GM21367 (cell line): ENCODE measurements around the gene TH.

Experiments used
- ATAC-seq: cut with Tn5 transposase; IDR thresholded peaks from one replicate; pipeline ENCODE4 v1.9.1; 2021; ENCODE audit not compliant: unreplicated experiment

TH gene

DNA sequence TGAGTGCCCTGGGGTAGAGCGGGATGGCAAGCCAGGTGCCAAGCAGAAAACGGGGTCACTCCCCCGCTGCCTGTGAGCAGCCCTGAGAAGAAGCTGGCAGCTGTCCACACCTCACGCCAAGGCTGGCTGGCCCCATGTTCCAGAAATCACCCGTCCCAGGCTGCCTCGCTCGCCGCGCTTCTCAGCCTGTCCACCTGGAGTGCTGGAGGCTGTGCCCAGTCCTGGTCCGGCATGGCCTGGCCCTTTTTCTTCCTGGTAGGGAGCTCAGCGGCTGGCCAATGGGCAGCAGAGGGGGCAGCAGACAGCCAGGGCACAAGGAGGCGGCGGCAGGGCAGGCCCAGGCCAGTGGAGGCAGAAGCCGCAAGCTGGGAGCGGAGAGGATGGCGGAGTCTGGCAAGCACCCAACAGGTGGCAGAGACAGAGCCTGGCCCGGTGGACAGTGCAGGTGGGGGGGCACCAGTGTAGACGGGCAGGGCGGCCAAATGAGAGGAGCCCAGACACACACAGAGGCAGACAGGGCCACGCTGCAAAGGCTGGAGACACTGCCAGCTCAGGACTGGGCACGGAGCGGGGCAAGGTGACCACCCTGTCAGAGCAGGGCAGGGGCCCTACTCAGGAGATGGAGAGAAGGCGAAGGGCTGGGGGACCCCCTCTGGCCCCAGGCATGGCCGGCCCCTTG is 37.2 kb upstream of the TH start:
- ATAC-seq, result no peak

DNA sequence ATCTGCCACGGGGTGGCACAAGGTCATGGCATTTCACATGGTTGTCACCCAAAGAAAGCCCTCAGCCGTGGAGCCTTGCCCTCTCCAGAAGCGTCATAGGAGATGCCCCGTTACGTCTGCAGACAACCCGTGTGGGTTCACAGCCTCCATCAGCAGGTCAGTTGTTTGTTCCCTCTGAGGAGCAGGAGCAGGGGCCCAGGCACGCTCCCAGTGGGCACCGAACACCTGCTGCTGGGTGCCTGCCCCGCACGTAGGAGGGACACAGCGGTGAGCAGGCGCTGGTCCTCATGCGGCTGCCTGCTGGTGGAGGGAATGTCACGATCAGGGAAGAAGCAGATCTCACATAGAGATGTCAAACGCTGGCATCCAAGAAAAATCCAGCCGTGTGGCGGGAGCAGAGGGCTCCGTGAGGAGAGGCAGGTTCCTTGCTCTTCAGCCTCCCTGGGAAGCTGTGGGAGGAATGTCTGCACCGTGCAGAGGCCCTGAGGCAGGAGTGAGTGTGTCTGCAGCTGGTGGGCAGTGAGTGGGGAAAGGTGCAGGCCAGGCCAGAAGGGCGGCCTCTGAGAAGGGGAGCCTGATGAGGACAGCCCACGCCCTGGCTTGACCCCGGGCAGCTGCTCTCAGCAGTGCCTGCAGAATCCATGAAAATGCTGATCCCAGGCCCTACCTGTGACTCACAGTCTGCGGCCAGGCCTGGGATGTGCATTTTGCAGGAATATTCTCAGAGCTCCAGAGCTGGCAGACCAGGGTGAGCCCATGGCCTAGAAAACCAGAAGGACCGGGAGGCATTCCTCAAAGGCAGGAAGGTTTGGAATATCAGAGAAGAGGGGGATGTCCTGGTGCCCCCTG is 36.4 kb upstream of the TH start:
- ATAC-seq, result no peak

DNA sequence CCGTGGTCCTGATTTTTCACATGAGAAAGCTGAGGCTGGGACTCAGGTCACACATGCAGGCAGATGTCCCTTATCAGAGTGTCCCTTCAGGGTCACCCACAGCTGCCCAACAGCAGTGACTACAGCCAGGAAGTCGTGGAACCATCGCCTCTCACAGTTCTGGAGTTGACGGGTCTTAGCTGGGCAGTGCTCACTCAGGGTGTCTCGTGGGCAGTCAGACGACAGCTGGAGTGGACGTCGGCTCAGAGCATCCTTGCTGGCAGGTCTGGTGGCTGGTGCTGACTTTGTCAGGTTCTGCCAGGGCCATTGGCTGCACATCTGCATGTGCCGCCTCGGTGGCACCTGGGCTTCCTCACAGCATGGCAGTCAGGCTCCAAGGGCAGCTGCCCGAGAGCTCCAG is 35.6 kb upstream of the TH start:
- no peak for ATAC-seq

DNA sequence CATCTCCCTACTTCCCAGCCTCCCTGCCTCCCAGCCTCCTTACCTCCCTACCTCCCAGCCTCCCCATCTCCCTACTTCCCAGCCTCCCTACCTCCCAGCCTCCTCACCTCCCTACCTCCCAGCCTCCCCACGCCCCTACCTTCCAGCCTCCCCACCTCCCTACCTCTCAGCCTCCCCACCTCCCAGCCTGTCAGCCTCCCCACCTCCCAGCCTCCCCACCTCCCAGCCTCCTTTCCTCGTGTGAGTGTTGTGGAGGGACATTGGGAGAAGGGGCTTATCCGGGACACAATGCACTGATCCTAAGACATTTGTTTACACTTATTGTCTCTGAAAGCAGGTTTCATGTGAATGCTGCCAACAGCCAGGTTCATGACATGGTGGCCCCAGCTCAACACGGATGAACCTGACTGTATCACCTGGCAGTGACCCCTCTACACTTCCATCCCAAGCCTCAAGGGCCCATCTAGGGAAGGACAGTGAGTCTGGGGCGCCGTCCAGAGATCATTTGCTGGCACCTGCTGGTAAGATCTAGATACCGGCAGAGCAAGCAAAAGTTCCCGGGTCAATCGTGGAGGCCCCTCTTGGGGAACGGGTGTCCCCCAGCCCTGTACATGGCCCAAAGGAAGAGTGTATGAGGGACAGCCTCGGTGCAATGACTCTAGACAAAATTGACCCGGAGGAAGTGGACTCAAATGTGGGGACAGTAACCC is 34.5 kb upstream of the TH start:
- no peak for ATAC-seq

DNA sequence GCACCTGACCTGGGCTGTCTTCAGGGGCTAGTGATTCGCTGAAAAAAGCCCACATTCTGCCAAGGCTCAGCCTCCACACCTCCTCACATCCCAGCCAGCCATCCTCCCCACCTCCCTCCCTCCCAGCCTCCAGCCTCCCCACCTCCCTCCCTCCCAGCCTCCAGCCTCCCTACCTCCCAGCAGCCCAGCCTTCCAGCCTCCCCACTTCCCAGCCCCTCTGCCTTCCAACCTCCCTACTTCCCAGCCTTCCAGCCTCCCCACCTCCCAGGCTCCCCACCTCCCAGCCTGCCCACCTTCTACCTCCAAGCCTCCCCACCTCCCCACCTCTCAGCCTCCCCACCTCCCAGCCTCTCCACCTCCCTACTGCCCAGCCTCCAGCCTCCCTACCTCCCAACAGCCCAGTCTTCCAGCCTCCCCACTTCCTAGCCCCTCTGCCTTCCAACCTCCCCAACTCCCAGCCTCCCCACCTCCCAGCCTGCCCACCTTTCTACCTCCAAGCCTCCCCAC is 33.7 kb upstream of the TH start:
- ATAC-seq, result no peak

DNA sequence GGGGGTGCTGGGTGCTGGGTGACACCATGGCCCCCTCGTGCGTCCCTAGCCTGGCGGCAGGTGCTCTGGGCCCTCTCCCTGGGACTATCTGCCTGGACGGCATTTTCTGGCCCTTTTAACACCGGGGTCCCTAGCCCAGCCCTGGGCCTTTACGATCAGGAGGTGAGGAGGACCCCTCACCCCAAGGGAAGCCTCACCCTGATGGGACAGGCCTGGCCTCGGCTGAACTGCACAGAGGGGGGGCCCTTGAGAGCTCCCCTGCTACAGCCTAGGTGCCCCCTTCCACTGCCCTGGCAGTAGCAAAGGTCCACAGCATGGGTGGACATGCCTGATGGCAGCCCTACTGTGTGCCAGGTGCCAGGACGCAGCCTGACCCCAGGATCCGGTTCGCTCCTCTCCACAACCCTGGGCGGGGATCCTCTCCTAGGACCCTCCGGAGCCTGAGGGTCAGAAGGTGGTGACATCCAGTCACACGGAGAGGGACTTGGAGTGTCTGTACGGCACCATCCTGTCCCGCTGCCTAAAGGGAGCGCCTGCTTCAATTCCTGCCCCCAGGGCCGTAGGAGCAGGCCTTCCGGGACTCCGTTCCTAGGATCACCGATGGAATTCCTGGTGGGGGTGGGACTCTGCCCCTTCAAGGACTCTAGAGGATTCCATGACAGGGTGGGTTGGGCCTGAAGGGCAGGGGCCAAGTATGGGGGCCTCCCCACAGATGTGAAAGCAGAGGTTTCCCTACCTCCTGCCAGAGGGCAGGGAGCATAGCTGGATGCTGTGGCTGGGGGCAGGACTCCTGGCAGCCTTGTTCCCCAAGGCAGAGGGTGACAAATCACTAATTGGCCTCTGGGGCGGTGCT is 33.0 kb upstream of the TH start:
- no peak for ATAC-seq

DNA sequence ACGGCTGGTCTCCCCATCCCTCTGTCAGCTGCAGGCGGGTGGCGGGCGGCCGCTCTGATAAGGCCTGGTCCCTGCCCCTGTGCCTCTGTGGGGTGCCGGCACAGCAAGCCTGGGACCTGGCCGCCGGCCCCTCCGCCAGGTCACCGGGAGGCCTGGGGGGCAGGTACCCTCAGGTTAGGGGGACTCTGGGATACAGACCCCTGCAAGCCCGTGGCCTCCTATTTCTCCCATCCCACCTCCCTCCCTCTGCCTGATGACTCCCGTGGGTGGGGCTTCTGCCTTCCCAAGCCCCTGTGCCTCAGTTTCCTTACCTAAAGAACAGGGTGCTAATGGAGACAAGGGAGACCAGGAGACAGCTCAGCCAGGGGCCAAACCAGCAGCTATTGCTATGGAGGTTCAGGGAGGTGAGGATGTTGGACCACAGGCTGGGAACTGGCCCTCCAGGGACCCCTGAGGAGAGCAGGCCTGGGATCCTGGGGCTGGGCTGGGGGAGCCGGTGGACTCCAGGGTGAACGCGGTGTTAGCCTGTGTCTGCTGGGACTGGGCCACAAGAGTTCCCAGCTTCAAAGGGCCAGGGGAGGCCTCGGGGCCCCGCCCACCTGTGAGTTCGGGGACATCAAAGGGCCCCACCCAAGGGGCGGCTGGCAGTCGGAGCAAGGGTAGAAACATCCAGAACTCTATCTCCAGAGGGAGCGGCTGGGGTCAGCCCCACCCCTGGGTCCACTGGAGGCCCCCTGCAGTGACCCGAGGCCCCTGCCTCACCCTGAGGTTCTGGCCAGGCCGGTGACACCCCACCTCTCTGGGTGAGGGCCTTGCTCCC is 32.0 kb upstream of the TH start:
- ATAC-seq, result no peak

DNA sequence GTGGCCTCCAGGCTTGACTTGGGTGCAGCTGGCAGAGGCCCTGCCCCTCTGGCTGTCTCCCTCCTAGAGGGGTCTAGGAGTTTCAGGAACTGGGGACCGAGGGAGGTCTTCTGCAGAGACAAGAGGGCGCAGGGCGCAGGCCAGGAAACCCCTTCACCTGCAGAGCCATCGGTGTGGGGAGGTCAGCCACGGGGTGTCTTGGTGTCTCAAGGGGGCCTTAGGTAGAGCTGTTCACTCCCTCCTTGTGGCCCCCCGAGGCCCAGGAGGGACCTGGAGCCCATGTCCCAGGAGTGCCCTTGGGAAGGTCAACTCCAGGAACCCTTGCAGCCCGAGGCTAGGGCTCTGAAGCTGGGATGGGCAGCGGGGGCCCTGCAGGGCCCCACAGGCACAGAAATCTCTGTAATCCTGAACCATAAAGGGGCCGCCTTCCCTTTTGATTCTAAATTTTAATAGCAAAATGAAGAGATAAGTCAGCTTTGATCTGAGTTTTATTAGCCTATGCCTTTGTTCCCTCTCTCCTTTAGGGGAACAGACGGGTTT is 31.4 kb upstream of the TH start:
- ATAC-seq, result no peak

DNA sequence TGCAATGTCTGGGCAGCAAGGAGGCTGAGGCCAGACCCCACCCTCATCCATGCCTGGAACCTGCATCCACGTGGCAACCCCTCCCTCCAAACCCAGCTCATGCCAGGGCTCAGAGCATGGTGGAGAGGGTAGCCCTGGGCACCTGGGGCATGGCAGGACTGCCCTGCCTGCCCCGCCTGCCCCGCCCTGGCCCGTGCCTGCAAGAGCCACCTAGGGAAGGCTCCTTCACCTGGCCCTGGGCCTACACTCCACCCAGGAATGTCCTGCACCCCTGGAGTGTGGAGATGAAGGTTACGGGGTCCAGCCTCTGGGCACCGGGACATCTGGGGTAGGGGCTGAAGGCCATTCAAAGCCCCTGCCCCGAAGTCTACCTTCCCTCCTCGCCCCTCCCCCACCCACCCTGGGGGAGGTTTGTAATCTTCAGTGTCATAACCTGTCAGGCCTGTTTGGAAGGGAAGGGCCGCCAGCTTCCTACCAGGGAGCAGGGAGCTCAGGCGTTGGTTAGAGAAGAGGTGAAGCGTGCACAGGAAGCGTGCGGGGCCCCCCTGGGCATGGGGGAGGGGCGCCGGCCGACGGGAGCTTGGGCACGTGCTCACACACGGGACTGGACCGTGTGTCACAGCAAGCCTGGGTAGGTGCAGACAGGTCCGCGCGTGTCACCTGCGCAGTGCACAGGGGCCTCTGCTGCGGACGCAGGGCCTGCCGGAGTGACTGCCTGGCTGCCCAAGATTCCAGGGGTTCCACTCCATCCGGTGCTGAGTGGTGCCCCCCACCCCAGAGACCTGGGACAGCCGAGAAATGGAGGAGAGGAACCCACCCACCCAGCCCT is 30.7 kb upstream of the TH start:
- ATAC-seq, result no peak

DNA sequence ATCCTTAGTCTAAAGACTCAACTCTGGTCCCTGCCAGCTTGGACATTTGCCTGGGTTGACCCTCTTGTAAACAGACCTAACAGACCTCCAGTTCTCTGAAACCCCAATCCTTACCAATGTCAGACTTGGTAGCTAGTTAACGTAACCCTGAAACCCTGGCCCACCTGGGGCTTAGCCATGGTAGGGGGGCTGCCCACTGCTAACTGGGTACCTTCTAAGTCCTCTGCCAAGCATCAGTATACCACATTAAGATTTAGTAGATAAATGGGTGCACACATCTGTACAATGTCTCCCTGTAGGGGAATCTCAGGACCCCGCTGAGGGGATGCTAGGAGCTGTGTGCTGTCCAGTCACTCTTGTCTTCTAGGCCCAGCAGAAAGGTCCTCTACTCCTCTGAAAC is 29.9 kb upstream of the TH start:
- no peak for ATAC-seq

DNA sequence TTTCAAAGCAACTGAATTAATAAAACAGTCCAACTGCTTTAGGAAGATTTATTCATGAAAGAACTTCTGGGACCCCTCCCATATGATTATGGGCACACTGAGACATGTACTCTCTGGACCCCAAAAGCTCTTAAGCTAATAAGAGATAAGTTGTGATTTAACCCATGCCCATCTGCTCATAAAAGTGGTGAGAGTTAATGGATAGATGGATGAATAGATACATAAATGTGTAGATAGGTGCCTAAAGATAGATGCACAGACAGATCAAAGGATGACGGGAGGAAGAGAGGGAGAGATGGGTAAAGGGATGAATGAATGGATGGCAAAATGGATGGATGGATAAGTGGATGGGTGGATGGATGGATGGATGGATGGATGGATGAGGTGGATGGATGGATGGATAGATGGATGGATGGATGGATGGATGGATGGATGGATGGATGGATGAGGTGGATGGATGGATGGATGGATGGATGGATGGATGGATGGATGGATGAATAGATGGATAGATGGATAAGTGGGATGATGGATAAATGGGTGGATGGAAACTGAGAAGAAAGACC is 29.4 kb upstream of the TH start:
- no peak for ATAC-seq

DNA sequence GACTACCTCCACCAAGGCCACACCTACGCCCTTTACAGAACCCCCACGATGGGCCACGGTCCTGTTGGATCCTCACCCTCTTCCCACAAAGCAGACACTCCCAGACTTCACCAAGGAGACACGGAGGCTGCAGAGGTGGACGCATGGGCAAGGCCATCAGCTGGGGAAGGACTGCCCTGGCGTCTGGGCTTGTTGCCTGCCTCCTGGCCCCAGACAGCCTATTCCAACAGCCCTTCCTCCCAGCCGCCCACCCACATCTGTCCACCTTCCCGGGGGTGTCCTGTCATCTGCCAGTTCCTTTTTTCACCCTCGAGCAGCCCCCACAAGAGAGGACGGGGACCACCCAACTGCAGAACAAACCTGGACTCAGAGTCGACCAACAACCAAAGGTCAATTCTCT is 28.9 kb upstream of the TH start:
- ATAC-seq, result no peak

DNA sequence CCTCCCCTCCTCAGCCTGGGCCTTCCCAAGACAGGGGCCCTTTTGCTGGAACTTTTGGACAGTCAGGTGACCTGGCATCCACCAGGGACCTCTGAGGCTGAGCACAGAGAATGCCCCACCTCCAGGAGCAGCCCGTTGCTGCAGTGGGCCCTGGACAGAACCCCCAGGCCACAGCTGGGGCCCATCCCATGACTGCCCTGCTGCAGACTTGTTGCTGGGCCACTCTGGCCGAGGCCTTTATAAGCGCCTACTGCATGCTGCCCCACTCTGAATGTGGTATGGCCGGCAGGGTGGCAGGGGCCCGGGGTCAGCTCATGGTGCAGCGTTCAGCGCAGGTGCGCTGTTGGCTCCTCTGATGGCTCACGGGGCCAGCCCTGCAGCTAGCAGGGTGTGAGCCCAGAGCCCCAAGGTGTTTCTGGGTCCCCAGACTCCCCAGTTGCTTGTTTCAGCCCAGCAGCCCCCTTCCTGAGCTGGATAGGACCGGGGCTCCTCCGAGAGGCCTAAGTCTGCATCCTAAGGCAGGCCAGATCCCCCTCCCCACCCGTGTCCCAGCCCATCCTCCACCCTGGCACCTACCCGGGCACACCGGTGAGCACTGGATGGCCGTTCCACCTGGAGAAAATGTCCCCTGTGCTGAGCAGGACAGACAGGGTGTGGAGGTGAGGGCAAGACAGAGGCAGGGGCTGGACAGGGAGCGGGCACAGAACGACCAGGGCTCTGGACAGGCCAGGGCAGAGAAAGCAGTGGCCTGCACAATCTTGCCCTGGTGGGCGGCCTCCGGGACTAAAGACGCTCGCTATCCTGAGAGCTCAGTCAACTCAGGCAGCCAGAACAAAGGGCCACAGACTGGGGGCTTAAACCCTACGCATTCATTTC is 28.1 kb upstream of the TH start:
- no peak for ATAC-seq

DNA sequence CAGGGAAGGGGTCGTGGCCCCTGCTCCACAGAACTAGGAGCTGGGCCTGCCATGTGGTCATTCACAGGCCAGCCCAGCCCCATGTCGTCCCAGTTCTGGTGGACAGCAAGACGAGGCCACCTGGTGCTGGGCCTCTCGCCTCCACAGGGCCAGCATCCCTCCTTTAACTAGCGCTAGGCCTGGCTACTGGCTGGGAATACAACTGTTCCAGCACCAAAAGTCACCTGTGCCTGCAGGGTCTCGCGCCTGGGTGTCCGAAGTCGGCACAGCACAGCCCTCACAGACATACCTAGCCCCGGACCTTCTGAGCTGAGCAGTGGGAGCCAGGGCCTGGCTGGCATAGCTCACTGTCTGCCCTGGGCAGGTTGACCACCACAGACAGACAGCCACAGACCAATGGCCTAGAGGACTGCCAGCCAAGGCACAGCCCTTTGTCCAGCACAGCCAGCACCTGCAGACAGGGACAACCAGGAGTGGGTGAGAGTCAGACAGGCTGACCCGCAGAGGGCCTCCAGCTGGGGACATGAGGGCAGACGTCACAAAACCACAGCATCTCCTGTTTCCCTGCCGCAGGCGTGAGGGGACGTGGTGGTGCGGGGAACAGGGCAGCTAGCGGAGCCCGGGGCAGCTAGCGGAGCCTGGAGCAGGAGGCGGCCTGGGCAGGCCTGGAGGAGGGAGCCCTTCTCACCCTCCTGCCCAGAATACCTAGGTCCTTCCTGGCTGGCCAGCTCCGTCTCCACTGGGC is 27.2 kb upstream of the TH start:
- no peak for ATAC-seq

DNA sequence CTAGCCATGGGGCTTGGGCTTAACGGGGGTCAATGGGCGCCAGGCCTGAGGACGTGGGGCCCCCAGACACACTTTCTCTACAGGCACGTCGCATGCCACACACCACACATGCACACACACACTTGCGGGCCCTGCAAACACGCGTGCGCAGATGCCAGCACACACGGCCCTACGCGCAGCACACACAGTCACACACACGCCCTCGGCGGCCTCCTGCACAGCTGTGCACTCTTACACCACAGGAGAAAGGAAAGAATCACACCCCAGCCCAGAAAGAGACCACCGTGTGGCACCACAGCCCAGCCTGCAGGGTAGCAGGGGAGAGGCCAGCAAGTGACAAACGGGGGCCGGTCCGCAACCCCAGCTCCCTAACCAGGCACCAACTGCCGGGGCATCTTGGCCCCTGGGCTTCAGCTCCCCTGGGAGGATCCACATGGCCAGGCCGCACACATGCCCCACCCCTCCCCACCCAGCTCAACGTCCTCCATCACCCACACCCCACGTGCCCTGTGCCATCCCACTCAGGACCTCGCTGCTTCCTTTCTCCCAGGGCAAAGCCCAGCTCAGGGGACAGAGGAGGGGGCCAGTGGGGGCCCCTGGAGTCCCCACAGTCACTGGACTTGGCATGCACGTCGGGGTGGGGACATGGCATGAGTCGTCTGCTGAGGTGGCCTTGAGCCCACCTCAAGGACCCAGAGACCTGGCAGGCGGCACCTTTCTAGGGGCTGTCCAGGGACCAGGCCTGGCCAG is 26.3 kb upstream of the TH start:
- ATAC-seq, result no peak
